Activated naive CD4-positive, alpha-beta T cell treated with anti-CD3 and anti-CD28 coated beads for 36 hours (primary cell): ENCODE results near the gene BCAM. TPM values are rescaled to one million over a fixed set of nuclear protein-coding genes. Genes with fewer than 3 reads are reported as not detected.

Experiments
- CTCF ChIA-PET: fragments of 350-600 bp; sonication (Branson Sonifier 250); formaldehyde crosslinking; loops from one replicate; lab custom pipeline; 2021; ENCODE audit warnings: antibody characterized with exemption; lab: Charles Lee
- DNase-seq: peaks from one replicate; pipeline ENCODE4 v3.0.0-alpha.2; 2020
- H3K27ac Mint-ChIP-seq: one replicate; pipeline ENCODE4 v1.8.0; 2021; ENCODE audit warnings: mild to moderate bottlenecking, mixed read lengths
- H3K27me3 Mint-ChIP-seq: one replicate; pipeline ENCODE4 v1.8.0; 2021; ENCODE audit warnings: low read depth, mixed read lengths
- H3K36me3 Mint-ChIP-seq: one replicate; pipeline ENCODE4 v1.8.0; 2021; ENCODE audit warnings: low read depth, mixed read lengths
- H3K4me1 Mint-ChIP-seq: one replicate; pipeline ENCODE4 v1.8.0; 2021; ENCODE audit warnings: low read depth, mixed read lengths
- H3K4me3 Mint-ChIP-seq: one replicate; pipeline ENCODE4 v1.8.0; 2021; ENCODE audit warnings: mild to moderate bottlenecking, moderate library complexity, mixed read lengths
- H3K9me3 Mint-ChIP-seq: one replicate; pipeline ENCODE4 v1.8.0; 2021; ENCODE audit warnings: mixed read lengths
- intact Hi-C: fragments of 100-400 bp; cut with micrococcal nuclease; formaldehyde crosslinking; loops from one replicate; pipeline ENCODE4 v1.15.1; 2023
- total RNA-seq, 2 experiments: library from RNA; stranded (reverse); gene quantifications; one replicate each; pipeline ENCODE4 v1.2.3, GENCODE V29; 2021

Gene BCAM
- total RNA-seq, 2 experiments from 2014 or later: not detected

DNA sequence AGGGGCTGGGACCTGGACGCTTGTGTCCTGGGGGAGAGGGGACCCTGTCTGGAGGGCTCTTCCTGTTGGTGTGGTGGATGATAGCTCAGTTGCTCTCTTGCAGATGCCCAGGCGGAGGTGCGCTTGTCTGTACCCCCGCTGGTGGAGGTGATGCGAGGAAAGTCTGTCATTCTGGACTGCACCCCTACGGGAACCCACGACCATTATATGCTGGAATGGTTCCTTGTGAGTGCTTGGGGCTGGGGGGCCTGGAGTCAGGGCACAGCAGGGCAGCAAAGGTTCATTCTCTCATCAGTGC, 2.2 kb downstream of the BCAM start:
- CTCF ChIA-PET: no interaction called here
- H3K9me3 Mint-ChIP-seq: no peaks in the 10 kb centered on the region
- H3K27me3 Mint-ChIP-seq: peaks cover 25% of the 10 kb centered on the region
- H3K36me3 Mint-ChIP-seq: no peaks in the 10 kb centered on the region
- H3K4me1 Mint-ChIP-seq: peaks cover 6% of the 10 kb centered on the region
- DNase-seq: no peak
- no peak overlapping the region for H3K27ac Mint-ChIP-seq
- intact Hi-C loops: no loop called here
- H3K4me3 Mint-ChIP-seq: no peak overlapping the region

DNA sequence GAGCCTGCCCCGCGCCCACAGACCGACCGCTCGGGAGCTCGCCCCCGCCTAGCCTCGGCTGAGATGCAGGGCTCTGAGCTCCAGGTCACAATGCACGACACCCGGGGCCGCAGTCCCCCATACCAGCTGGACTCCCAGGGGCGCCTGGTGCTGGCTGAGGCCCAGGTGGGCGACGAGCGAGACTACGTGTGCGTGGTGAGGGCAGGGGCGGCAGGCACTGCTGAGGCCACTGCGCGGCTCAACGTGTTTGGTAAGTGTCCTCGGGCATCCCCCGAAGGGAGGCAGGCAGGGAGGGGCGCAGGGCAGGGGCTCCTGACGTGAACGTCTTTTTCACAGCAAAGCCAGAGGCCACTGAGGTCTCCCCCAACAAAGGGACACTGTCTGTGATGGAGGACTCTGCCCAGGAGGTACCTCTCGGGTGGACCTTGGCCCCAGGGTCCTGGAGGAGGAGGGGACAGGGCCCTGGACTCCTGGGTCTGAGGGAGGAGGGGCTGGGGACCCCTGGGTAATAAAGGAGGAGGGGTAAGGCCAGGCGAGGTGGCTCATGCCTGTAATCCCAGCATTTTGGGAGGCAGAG, 3.3 kb downstream of the BCAM start:
- H3K27ac Mint-ChIP-seq: no peak overlapping the region
- peaks cover 6% of the 10 kb centered on the region for H3K4me1 Mint-ChIP-seq
- intact Hi-C loops: no loop called here
- CTCF ChIA-PET: interaction anchor here (0.7 kb wide), 1 partner anchor 88 kb away, joined by 3 read pairs; no protein-coding TSS in a partner anchor
- H3K36me3 Mint-ChIP-seq: no peaks in the 10 kb centered on the region
- peaks cover 25% of the 10 kb centered on the region for H3K27me3 Mint-ChIP-seq
- no peak for DNase-seq
- H3K4me3 Mint-ChIP-seq: no peak overlapping the region
- no peaks in the 10 kb centered on the region for H3K9me3 Mint-ChIP-seq

DNA sequence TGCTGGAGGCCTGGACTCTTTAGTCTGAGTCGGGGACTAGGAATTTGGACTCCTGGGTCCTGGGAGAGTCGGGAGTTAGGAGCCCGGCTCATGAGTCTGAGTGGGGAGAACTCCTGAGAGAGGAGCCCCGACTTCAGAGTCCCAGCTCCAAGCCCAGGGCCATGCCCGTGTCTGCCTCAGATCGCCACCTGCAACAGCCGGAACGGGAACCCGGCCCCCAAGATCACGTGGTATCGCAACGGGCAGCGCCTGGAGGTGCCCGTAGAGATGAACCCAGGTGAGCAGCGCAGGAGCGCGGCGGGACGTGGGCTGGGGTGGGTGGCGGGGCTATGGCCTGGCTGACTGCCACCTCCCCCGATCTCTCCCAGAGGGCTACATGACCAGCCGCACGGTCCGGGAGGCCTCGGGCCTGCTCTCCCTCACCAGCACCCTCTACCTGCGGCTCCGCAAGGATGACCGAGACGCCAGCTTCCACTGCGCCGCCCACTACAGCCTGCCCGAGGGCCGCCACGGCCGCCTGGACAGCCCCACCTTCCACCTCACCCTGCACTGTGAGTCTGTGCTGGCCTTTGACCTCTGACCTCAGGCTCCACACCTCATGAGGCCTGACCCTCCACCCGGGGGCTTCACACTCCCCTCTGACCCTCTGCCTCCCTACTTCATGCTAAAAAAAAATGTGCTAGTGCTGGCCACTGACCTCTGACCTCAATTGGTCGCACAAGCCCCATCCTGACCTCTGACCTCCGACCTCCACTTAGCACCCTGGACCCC, 4.4 kb downstream of the BCAM start:
- H3K4me3 Mint-ChIP-seq: no peak overlapping the region
- DNase-seq: no peak
- peaks cover 23% of the 10 kb centered on the region for H3K27me3 Mint-ChIP-seq
- H3K36me3 Mint-ChIP-seq: no peaks in the 10 kb centered on the region
- peaks cover 6% of the 10 kb centered on the region for H3K4me1 Mint-ChIP-seq
- CTCF ChIA-PET: no interaction called here
- no peak overlapping the region for H3K27ac Mint-ChIP-seq
- intact Hi-C loops: no loop called here
- H3K9me3 Mint-ChIP-seq: no peaks in the 10 kb centered on the region

DNA sequence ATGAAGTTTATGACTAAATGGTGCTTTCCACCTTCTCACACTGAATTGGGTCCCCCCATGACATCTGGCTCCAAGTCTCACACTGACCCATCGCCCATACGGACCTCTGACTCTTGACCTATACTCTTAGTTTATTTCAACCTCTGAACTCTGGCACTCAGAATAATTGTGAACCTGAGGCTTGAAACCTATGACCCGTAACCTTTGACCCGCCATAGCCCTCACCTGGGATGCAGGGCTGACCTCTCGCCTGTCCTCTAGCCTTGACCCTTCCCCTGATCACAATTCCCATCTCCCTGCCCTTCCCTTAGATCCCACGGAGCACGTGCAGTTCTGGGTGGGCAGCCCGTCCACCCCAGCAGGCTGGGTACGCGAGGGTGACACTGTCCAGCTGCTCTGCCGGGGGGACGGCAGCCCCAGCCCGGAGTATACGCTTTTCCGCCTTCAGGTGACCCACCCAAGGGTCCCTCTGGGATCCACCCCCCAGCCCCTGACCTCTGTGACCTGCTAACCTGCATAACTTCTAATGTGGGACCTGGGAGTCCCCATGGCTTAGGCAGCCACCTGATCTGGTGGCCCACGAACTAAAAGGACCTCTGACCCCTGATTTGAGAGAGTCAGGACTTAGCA, 5.1 kb downstream of the BCAM start:
- no peak for DNase-seq
- Mint-ChIP-seq H3K4me1 (peaks cover 5% of the 10 kb centered on the region), H3K9me3 (no peaks in the 10 kb centered on the region), H3K27me3 (peaks cover 20% of the 10 kb centered on the region), H3K27ac (no peak overlapping the region), H3K4me3 (no peak overlapping the region), H3K36me3 (no peaks in the 10 kb centered on the region)
- intact Hi-C loops: no loop called here
- CTCF ChIA-PET: no interaction called here

DNA sequence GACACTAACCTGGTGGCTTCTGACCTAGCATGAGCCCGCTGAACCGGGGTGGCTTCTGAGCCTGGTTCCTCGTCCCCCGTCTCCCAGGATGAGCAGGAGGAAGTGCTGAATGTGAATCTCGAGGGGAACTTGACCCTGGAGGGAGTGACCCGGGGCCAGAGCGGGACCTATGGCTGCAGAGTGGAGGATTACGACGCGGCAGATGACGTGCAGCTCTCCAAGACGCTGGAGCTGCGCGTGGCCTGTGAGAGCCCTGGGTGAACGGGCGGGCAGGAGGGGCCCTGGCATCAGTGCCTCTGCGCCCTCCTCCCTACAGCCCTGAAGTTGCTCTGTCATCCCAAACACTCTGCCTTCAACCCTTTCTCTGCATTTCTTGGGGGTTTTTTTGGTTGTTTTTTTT, 5.6 kb downstream of the BCAM start:
- intact Hi-C loops: no loop called here
- Mint-ChIP-seq H3K4me1 (no peaks in the 10 kb centered on the region), H3K36me3 (no peaks in the 10 kb centered on the region), H3K4me3 (no peak overlapping the region), H3K9me3 (no peaks in the 10 kb centered on the region), H3K27me3 (peaks cover 17% of the 10 kb centered on the region), H3K27ac (no peak overlapping the region)
- CTCF ChIA-PET: no interaction called here
- no peak for DNase-seq

GRCh38 chr19:44816301-44816700, 7.4 kb downstream of the BCAM start:
- Mint-ChIP-seq H3K27me3 (peaks cover 7% of the 10 kb centered on the region), H3K36me3 (no peaks in the 10 kb centered on the region), H3K27ac (no peak overlapping the region), H3K9me3 (no peaks in the 10 kb centered on the region), H3K4me3 (no peak overlapping the region), H3K4me1 (no peaks in the 10 kb centered on the region)
- intact Hi-C loops: no loop called here
- CTCF ChIA-PET: interaction anchor here (0.6 kb wide), 1 partner anchor 102 kb away, joined by 5 read pairs; no protein-coding TSS in a partner anchor
- DNase-seq: no peak

DNA sequence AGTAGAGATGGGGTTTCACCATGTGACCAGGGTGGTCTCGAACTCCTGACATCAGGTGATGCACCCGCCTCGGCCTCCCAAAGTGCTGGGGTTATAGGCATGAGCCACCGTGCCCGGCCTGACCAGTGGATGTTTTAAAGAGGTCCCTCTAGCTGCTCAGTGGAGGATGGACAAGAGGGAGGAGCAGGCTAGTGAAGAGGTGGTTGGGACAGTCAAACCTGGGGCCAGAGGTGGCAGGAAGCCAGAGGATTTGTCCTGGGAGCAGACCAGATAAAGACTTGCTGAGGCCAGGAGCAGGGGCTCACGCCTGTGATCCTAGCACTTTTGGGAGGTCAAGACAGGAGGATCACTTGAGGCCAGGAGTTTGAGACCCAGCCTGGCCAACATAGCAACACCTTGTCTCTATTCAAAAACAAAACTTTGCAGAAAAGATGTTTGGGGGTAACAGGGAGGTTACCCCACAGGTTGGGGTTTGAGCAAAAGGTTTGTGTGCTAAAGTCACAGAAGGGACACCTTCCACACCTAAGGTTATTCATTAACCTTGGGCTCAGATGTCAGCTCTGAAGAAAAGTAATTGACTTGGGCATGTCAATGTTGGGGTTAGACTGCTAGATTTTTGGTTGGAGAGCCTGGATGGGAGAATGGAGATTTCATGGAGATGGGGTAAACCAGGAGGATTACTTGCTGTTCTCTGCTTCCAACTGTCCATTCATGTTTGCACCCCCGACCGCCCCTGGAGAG, 9.0 kb downstream of the BCAM start:
- Mint-ChIP-seq H3K4me3 (no peak overlapping the region), H3K27ac (no peak overlapping the region), H3K4me1 (no peaks in the 10 kb centered on the region), H3K36me3 (no peaks in the 10 kb centered on the region), H3K27me3 (peaks cover 6% of the 10 kb centered on the region), H3K9me3 (no peaks in the 10 kb centered on the region)
- intact Hi-C loops: no loop called here
- CTCF ChIA-PET: no interaction called here
- DNase-seq: no peak

DNA sequence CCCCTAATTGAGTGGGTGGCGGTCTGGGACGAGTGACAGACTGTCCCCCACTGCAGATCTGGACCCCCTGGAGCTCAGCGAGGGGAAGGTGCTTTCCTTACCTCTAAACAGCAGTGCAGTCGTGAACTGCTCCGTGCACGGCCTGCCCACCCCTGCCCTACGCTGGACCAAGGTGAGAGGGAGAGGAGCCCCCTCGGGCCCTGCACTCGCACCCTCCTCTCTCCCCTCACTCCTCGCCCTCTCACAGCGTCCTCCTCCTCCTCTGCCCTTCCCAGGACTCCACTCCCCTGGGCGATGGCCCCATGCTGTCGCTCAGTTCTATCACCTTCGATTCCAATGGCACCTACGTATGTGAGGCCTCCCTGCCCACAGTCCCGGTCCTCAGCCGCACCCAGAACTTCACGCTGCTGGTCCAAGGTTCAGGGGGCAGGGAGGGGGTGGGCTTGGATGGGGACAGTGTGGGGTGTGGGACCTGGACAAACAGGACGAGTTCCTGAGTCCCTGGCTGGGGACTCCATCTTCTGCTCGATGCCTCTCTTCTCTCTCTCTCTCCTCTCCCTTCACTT, 9.6 kb downstream of the BCAM start:
- H3K27ac Mint-ChIP-seq: no peak overlapping the region
- no peaks in the 10 kb centered on the region for H3K4me1 Mint-ChIP-seq
- no peak for DNase-seq
- no peaks in the 10 kb centered on the region for H3K36me3 Mint-ChIP-seq
- intact Hi-C loops: no loop called here
- H3K4me3 Mint-ChIP-seq: no peak overlapping the region
- CTCF ChIA-PET: no interaction called here
- peaks cover 6% of the 10 kb centered on the region for H3K27me3 Mint-ChIP-seq
- H3K9me3 Mint-ChIP-seq: no peaks in the 10 kb centered on the region

DNA sequence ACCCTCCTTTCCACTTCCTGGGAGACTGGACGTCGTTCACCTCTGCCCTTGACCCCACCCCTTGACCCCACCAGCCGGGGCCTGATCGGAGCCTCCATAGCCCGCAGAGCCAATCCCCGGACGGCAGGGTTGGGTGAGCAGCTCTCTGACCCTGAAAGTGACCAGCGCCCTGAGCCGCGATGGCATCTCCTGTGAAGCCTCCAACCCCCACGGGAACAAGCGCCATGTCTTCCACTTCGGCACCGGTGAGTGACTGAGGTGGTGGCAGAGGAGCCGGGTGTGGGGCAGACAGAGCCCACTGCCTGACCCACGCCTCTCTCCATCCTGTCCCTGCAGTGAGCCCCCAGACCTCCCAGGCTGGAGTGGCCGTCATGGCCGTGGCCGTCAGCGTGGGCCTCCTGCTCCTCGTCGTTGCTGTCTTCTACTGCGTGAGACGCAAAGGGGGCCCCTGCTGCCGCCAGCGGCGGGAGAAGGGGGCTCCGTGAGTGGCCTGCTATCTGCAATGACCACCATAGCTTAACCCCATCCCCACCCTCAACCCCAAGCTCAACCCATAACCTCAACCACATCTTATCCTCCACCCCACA, 10.4 kb downstream of the BCAM start:
- H3K4me3 Mint-ChIP-seq: no peak overlapping the region

GRCh38 chr19:44820648-44821609, 12.0 kb downstream of the BCAM start:
- Mint-ChIP-seq H3K27ac (no peak overlapping the region), H3K27me3 (peaks cover 3% of the 10 kb centered on the region)
- CTCF ChIA-PET: no interaction called here

More for the DNA sequence above, 10.4 kb downstream of the BCAM start:
- CTCF ChIA-PET: interaction anchor here (1.0 kb wide), 1 partner anchor 48 kb away, joined by 3 read pairs; no protein-coding TSS in a partner anchor
- no peak overlapping the region for H3K27ac Mint-ChIP-seq
- no peak for DNase-seq
- H3K9me3 Mint-ChIP-seq: no peaks in the 10 kb centered on the region
- intact Hi-C loops: no loop called here
- H3K4me1 Mint-ChIP-seq: no peaks in the 10 kb centered on the region
- H3K27me3 Mint-ChIP-seq: peaks cover 3% of the 10 kb centered on the region
- no peaks in the 10 kb centered on the region for H3K36me3 Mint-ChIP-seq

GRCh38 chr19:44822177-44822576, 13.3 kb downstream of the BCAM start:
- no peaks in the 10 kb centered on the region for H3K4me1 Mint-ChIP-seq
- H3K36me3 Mint-ChIP-seq: no peaks in the 10 kb centered on the region
- intact Hi-C loops: no loop called here
- H3K4me3 Mint-ChIP-seq: no peak overlapping the region
- no peak for DNase-seq
- H3K27ac Mint-ChIP-seq: no peak overlapping the region
- CTCF ChIA-PET: no interaction called here
- peaks cover 3% of the 10 kb centered on the region for H3K27me3 Mint-ChIP-seq
- H3K9me3 Mint-ChIP-seq: no peaks in the 10 kb centered on the region

More at GRCh38 chr19:44820648-44821609, 12.0 kb downstream of the BCAM start:
- Mint-ChIP-seq H3K4me3 (no peak overlapping the region), H3K4me1 (no peaks in the 10 kb centered on the region), H3K9me3 (no peaks in the 10 kb centered on the region), H3K36me3 (no peaks in the 10 kb centered on the region)
- no peak for DNase-seq
- intact Hi-C loops: no loop called here
